ENCODE measurements around the gene PCSK2. TPM values are rescaled to one million over a fixed set of nuclear protein-coding genes. Genes with fewer than 3 reads are reported as not detected.

Gene PCSK2
- total and polyA plus RNA-seq, 2 of the 8 experiments (the other 6 are each of a cell fraction or from before 2014, with no cell fraction given): 1.9 to 4.2 TPM

DNA sequence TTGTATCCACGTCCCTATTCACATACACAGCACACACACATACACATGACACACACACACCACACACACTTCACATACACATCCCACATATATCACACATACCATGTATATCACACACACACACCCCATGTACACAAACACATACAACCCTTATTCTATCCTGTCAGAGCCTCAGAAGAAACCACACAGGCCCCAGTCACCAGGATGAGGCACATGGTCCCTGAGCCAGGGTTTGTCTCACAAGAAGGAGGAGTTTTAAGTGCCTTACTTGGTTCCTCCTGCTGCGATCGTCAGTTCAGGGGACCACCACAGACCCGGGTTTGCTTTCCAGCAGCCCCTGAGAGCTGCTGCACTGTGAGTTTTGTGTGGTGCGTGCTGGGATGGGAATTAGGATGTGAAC lies 280.7 kb downstream of the PCSK2 start:
- Histone ChIP-seq H3K4ac (replicated peaks; ENCODE audit: insufficient read length, low read depth, low read length) (no peak overlapping the region), H3K9me3 (ENCODE audit: insufficient read depth in 2 of 2, low read depth in 1 of 2, low read length in 1 of 2) (no peaks in the 10 kb centered on the region), H3K36me3 (ENCODE audit: control insufficient read depth in 2 of 4, insufficient read depth in 4 of 4, low read length in 3 of 4) (no peaks in the 10 kb centered on the region), H2BK5ac (ENCODE audit: low read depth, low read length) (no peak overlapping the region), H3K14ac (ENCODE audit: insufficient read length) (no peak overlapping the region), H4K8ac (ENCODE audit: extremely low read depth, insufficient read depth, low read length) (no peak overlapping the region), H4K91ac (replicated peaks; ENCODE audit: insufficient read length, low read length) (no peak overlapping the region), H3K4me1 (replicated peaks in 1 of 4; ENCODE audit: control insufficient read depth in 3 of 4, insufficient read depth in 4 of 4, low read length in 3 of 4) (peaks cover 0 to 10% (median 3%) of the 10 kb centered on the region in 4 experiments; a peak in 4 of 7 replicates), H2BK12ac (ENCODE audit: low read depth, low read length) (no peak overlapping the region), H3K4me2 (ENCODE audit: insufficient read depth in 1 of 2, low read depth in 2 of 2, low read length in 2 of 2) (no peak overlapping the region), H3K4me3 (ENCODE audit: extremely low read depth in 1 of 4, insufficient read depth in 2 of 4, low read depth in 3 of 4, low read length in 4 of 4) (no peak overlapping the region), H3K27me3 (replicated peaks in 1 of 4; ENCODE audit: control insufficient read depth in 3 of 4, extremely low read depth in 1 of 4, insufficient read depth in 3 of 4, low read length in 3 of 4) (peaks cover 0 to 9% (median 1%) of the 10 kb centered on the region in 4 experiments; a peak in 3 of 7 replicates), H3K9ac (replicated peaks in 1 of 4; ENCODE audit: extremely low read depth in 1 of 4, low read depth in 3 of 4, low read length in 3 of 4) (no peak overlapping the region), H2BK15ac (ENCODE audit: low read length) (no peak overlapping the region), H2AFZ (ENCODE audit: low read length) (no peak overlapping the region), H3K56ac (replicated peaks; ENCODE audit: insufficient read length, low read depth, low read length) (no peak overlapping the region), H4K20me1 (replicated peaks in 1 of 2; ENCODE audit: control insufficient read depth in 1 of 2, insufficient read depth in 2 of 2, low read length in 2 of 2) (no peaks in the 10 kb centered on the region), H3K79me1 (ENCODE audit: low read depth, low read length) (no peaks in the 10 kb centered on the region), H2BK20ac (ENCODE audit: low read length) (no peak overlapping the region), H2BK120ac (replicated peaks; ENCODE audit: low read depth, low read length) (no peak overlapping the region), H3K23ac (ENCODE audit: insufficient read length) (no peak overlapping the region), H4K5ac (ENCODE audit: insufficient read length, low read depth, low read length) (no peak overlapping the region), H3K23me2 (ENCODE audit: low read depth, low read length) (no peaks in the 10 kb centered on the region; the same call in 1 of the 2 replicates), H2AK5ac (ENCODE audit: low read depth, low read length) (no peak overlapping the region), H3K18ac (ENCODE audit: extremely low read depth, low read length) (no peak overlapping the region), H3K79me2 (ENCODE audit: control insufficient read depth in 1 of 2, insufficient read depth in 2 of 2, low read length in 2 of 2) (no peaks in the 10 kb centered on the region), H3K27ac (ENCODE audit: low read depth, low read length) (no peak overlapping the region)
- CTCF ChIA-PET (ENCODE audit: partially characterized antibody): interaction anchor here (1.2 to 2.5 kb wide), 3 partner anchors 108 to 686 kb away, joined by 3 to 14 read pairs (median 8); no protein-coding TSS in a partner anchor
- WGBS, 2 experiments (ENCODE audit: extremely low coverage in 1 of 2, insufficient coverage in 1 of 2, insufficient read length in 1 of 2, insufficient replicate concordance in 2 of 2, low coverage in 1 of 2, low lambda C conversion rate in 2 of 2, missing lambda C conversion rate in 1 of 2): 92% methylated on average over 5 of the region's 5 CpGs; no CpG with 5 or more reads in 1 of the 2 experiments
- POLR2A ChIA-PET (ENCODE audit: partially characterized antibody): interaction anchor here (1.1 to 1.4 kb wide), 2 partner anchors 9 to 111 kb away, joined by 3 to 4 read pairs; no protein-coding TSS in a partner anchor
- DNase-seq (ENCODE audit: low read depth in 1 of 2, low spot score in 2 of 2) (no peak), FAIRE-seq (no peak)
- TF ChIP-seq POLR2AphosphoS5 (IDR thresholded peaks at IDR 0.05; ENCODE audit: low read depth, low read length) (no peak), POLR2A (IDR thresholded peaks at IDR 0.05; ENCODE audit: control extremely low read depth in 1 of 2, low read depth in 2 of 2, low read length in 2 of 2) (no peak), CEBPB (IDR thresholded peaks at IDR 0.05; ENCODE audit: low read depth, low read length) (no peak), TAF1 (IDR thresholded peaks at IDR 0.05; ENCODE audit: low read depth, low read length) (no peak), POU5F1 (IDR thresholded peaks at IDR 0.05; ENCODE audit: low read depth, low read length) (no peak), JUND (IDR thresholded peaks at IDR 0.05; ENCODE audit: low read length) (no peak), GTF2F1 (IDR thresholded peaks at IDR 0.05; ENCODE audit: borderline replicate concordance, low read depth, low read length) (no peak), RBBP5 (IDR thresholded peaks at IDR 0.05; ENCODE audit: borderline replicate concordance, low read depth, low read length) (no peak), SP4 (IDR thresholded peaks at IDR 0.05; ENCODE audit: low read length) (no peak), EZH2 (IDR thresholded peaks at IDR 0.05; ENCODE audit: low read depth, low read length, severe bottlenecking) (no peak), CTBP2 (IDR thresholded peaks at IDR 0.05; ENCODE audit: borderline replicate concordance, insufficient read depth, insufficient read length, low read length) (no peak), CREB1 (IDR thresholded peaks at IDR 0.05) (no peak), RAD21 (IDR thresholded peaks at IDR 0.05 in 1 of 2, conservative IDR thresholded peaks at IDR 0.05 in 1 of 2; ENCODE audit: low read depth in 2 of 2, low read length in 2 of 2) (no peak), HDAC2 (IDR thresholded peaks at IDR 0.05; ENCODE audit: borderline replicate concordance in 1 of 2, low read depth in 2 of 2, low read length in 2 of 2) (no peak), JUN (IDR thresholded peaks at IDR 0.05; ENCODE audit: low read depth, low read length) (no peak)

Data from H1 (cell line).